GM21367 (cell line): ENCODE data around the gene RNF144A.
"Not testable (repeated sequence)": the region's sequence is repeated elsewhere in the genome, so short reads cannot be mapped to it uniquely, and the experiment has no call there.

Experiments
- ATAC-seq: cut with Tn5 transposase; IDR thresholded peaks from one replicate; pipeline ENCODE4 v1.9.1; 2021; ENCODE audit not compliant: unreplicated experiment

RNF144A gene

DNA sequence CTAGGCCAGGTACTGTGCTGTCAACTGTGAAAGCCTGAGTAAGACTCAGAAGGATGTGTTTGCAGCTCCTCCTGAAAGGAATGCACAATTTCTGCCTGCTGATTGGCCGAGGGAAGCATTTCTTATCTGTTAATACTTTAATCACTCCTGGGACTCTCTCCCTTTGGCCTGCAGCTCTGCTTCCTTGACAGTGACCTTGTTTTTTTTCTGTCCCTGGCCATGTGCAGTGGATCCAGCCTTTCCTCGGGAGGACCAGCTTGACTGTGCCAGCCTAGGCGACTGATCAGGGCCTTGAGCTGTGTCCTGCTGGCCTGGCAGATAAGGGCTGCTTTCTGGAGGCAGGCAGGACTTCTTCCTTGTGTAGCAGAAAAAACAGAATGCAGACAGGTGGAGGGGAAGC, 10.0 kb downstream of the RNF144A start:
- ATAC-seq, result no peak

DNA sequence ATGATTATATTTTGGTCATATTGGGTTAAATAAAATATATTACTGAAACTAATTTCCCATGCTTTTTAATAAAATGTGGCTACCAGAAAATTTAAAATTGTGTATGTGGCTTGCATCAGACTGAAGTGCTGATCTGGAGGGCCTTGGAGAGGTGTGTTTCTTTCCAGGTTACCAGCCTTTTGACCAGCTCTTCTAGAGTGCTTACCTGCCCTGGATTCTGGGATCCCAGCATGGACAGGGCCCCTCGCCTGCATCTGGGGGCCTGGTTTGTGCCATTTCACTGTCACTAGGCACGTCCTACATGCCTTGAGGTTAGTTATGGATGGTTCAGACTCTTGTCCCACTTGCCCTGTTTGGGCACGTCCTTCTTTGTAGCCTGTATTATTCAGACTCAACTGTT, 10.5 kb downstream of the RNF144A start:
- no peak for ATAC-seq

DNA sequence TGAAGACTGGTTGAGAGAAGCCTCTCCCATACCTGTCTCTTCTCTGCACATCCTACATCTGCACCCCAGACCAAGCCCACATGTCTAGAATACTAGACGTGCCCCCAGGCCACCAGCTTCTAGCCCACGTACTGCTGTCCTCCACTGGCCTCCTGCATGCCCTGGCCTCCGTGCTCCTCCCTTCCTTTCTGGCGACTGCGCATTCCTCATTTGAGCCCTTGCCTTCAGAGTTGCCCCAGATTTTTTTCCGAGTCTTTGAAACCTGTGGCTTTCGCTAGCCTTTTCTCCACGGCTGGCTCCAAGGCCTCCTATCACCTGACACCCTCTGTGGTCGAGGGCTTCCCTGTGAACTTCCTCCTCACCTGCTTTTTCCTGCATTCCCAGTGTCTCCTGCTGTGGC, 11.2 kb downstream of the RNF144A start:
- no peak for ATAC-seq

DNA sequence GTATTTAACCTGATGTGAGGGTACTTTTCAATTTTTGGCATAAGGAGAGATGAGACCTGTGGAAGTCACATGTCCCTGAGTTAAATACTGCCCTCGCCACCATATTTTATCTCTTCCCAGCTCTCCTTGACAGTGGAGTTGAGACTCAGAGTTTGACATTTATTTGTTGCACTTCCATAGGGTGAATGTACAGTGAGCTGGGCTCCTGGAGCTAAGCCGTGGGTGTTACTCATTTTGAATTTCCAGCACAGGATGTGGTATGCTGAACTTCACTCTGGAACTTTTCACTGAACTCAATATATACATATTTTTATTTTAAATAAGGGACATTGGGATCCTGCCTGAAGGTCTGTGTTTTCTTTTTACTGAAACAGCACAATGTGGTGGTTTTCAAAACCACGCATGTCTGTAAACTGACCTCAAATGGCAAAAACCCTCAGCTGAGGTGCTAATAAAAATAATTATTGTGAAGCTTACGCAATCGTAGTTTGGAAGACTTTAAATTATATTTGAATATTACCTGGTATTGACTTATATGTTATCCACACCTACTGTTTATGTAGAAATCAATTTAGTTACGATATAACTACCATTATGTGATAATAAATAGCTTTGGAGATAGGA, 12.1 kb downstream of the RNF144A start:
- ATAC-seq, result no peak

- ATAC-seq, result no peak
These were observed 13.9 kb downstream of the RNF144A start for GRCh38 chr2:6930923-6931647.

DNA sequence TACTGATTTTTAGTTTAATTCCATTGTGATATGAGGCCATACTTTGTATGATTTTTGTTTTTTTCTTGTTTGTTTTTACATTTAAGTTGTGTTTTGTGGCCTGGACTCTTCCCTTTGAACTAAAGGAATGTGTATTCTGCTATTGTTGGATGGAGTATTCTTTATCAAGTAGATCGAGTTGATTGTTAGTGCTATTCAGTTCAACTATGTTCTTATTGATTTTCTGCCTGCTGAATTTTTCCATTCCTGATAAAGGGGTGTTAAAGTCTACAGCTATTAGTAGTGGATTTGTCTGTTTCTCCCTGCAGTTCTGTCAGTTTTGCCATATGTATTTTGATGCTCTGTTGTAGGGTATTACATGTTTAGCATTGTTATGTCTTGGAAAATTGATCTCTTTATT, 14.5 kb downstream of the RNF144A start:
- ATAC-seq, result no peak

DNA sequence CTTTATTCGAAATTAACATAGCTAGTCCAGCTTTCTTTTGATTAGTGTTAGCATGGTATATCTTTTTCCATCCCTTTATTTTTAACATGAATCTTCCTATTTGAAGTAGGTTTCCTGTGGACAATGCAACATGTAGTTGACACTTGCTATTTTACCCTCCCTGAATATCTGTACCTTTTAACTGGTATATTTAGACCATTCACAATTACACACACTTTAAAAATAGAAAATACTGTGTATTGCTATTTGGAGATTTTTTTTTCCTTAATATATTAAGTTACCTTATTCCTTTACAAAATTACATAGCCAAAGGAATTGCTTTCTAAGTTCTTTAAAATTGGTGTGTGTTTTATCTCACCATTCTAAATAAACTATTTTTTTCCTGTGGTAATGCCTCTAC, 15.0 kb downstream of the RNF144A start:
- no peak for ATAC-seq

GRCh38 chr2:6932828-6933227, 15.6 kb downstream of the RNF144A start:
- no peak for ATAC-seq

DNA sequence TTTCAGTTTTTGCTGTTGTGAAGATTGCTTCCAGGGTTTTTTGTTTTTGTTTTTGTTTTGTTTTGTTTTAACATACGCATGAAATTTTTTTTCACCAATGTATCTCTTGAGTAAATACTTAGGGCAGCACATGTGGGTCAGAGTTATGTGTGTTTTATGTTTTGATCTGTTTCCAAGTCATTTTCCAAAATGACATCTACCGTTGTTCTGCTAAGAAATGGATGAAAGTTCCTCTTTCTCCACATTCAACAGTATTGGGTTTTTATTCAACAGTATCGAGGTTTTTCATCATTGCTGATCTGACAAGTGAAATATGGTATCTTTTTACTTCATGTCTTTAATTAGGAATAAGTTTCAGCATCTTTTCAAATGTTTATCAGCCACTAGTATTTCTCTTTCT, 16.7 kb downstream of the RNF144A start:
- no peak for ATAC-seq

- ATAC-seq, result no peak
These were observed 17.1 kb downstream of the RNF144A start for GRCh38 chr2:6934345-6934744.

DNA sequence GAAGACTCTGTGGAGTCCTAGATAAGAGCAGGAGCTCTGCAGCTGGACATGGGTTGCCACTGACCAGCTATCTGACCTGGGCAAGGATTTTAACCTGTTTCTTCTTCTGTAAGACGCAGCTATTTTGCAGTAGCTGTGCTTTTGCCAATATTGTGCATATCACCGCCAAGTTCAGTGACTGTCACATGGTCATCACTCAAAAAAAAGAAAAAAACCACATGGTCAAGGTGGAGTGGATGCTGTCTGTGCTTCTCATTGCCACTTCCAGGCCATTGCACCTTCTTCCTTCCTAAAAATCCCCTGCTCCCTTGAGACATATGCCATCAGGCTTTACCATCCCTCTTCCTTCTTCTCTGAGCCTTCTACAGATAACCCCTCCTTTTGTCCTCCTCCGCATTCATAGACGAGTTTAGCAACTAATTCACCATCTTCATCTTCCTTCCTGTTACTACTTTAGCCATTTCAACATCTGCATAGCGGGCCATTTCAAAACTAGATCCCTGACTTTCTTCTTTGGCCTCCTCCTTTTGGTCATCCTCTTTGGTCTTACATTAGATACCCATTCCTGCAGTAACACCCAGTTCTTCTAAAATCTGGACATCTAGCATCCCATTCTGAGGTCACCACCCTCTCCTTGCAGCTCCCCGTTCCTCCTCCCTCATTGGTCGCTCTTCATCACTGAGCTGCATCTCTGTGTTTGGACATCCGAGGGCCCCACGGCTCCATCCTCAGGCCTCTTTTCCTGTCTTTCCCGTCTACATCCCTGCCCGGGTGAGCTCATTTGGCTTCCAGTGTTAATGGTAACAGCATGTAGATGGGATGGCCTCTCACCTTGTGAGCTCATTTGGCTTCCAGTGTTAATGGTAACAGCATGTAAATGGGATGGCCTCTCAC, 17.8 kb downstream of the RNF144A start:
- no peak for ATAC-seq

DNA sequence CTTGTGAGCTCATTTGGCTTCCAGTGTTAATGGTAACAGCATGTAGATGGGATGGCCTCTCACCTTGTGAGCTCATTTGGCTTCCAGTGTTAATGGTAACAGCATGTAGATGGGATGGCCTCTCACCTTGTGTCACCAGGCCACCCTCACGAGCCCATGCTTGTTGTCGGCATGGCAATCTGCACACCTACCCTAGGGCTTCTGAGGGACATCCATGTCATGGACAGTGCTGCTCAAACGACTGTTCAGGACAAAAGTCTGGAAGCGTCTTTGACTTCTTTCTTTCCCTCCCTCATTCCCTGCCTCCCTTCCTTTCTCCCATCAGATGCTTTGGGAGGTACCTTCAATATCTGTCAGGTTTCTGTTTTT, 18.4 kb downstream of the RNF144A start:
- not testable (repeated sequence) for ATAC-seq

GRCh38 chr2:6937157-6937556, 19.9 kb downstream of the RNF144A start:
- no peak for ATAC-seq

DNA sequence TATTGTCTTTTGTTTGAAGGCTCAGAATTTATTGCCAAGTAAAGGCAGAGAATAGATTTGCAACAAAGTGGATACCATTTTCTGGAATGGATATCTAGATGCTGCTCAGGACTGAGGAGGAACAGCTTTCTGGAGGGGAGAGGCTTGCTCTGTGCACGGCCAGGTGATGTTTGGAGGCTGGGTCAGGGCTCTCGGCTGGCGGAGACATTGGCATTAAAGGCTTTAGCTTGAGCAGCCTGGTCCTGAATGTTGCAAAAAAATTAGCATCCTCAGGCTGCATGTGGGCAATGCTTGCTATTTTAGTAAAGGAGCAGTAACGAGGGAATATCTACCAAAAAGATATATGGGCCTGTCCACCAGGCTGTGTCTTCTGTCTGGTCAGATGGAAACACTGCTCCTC, 20.4 kb downstream of the RNF144A start:
- ATAC-seq, result no peak

- no peak for ATAC-seq
These were observed 21.9 kb downstream of the RNF144A start for GRCh38 chr2:6939071-6939470.

DNA sequence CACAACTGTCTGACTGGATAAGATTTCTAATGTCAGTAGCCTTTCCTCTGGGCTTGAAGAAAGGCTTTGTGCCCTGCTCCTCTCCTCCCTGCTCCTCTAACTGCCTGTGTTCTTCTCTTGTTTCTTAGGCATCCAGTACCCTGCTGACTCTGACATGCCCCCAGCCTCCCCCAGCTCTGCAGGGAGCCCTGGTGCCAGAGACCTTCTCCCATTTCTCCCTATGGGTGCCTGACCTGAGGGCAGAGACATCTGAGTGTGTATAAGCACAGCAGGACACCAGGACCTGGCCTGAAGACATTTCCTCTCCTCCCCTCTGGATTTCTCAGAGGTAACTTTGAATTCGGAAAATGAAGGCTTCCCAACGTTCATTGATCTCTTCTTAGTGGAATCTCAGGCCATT, 23.6 kb downstream of the RNF144A start:
- no peak for ATAC-seq

DNA sequence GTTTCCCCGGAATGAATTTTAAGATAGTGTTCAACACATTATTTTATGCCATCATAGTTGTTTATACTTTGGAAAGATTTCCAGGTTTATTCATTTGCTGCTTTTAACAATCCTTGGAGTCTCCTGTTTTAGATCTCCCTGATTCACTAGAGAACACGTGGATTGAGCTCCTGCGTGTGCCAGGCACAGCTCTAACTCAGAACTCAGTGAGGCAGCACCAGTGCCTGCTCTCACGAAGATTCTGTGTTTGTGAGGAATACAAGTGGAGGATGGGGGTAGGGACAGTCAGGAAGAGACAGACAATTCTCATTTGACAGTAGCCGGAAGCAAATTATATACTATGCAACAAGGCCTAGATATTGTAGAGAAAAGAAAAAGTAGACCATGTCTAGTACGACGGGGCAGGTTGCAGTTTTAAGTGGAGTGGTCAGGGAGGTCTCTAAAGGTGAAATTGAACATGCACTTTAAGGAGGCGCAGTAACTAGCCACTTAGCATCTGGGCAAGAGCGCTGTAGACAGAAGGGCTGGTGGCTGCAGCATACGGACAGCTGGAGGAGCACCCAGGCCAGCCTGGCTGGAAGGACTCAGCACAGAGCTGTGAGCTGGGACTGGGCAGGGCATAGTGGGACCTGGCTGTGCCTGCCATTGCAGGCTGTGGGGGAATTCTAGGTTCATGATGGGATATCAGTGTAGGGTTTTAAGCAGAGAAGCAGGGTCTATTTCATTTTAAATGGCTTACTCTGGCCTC, 24.3 kb downstream of the RNF144A start:
- no peak for ATAC-seq

DNA sequence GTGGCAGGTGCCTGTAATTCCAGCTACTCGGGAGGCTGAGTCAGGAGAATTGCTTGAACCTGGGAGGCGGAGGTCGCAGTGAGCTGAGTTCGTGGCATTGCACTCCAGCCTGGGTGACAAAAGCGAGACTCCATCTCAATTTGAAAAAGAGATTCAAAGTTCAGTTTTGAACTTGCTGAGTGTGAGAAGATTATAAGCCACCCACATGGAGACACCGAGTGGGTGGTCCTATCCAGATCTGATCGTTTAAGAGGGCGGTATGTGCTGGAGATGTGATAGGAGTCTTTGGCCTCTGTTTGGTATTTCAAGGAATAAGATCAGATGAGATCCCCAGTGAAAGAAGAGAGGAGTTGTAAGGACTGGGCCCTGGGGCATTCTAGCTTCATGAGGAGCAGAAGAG, 25.6 kb downstream of the RNF144A start:
- ATAC-seq, result no peak

- no peak for ATAC-seq
These were observed 26.3 kb downstream of the RNF144A start for GRCh38 chr2:6943523-6943922.

DNA sequence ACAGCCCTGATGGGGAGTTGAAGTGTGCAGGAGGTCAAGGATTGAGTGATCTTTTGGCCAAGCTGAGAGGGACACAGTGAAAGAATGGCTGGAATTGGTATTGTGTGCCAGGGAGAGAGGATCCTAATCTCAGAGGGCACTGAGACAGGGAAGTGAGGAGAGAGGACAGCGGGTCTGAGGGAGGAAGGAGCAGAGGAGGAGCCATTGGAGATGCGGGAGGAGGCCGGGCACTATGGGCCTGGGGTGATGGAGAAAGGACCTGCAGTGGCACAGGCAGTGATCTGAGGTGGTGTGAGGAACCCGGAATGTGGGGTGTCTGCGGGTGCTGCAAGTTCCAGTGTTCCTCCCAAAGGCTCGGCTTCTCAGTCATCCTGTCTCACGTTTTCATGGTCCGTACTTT, 26.8 kb downstream of the RNF144A start:
- no peak for ATAC-seq

DNA sequence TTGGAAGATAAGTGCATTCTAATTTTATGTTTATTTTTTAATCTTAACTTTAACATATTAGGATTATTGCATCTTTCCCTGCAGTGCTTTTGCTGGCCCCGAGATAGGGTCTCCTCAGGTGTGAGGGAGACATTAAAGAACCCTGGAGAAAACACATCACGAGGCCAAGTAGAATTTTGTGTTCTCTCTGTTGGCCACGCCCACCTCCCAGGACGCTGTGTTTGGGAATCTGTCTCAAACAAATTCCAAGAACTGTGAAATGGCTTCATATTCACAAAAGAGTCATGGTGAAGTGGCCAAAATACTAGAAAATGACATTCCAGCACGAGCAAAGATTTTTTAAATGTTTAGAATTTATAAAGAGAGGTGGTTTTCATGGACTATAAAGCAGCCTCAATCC, 27.3 kb downstream of the RNF144A start:
- ATAC-seq, result no peak
